H1 (cell line): ENCODE data around the gene ENTR1. TPM values are rescaled to one million over a fixed set of nuclear protein-coding genes. Genes with fewer than 3 reads are reported as not detected.

ENCODE experiments used
- CTCF ChIA-PET: fragments of 300-600 bp; sonication (Branson Sonifier 250); formaldehyde crosslinking; loops from one replicate; lab custom pipeline; 2021; ENCODE audit not compliant: partially characterized antibody; lab: Charles Lee
- POLR2A ChIA-PET: fragments of 300-600 bp; sonication (Branson Sonifier 250); formaldehyde crosslinking; loops from one replicate; lab custom pipeline; 2021; ENCODE audit warnings: inconsistent platforms; ENCODE audit not compliant: partially characterized antibody; lab: Charles Lee
- DNase-seq, 2 experiments: peaks; one replicate each; pipeline versions ENCODE4 v3.0.0 to v3.0.0-alpha.2; 2010 to 2022; ENCODE audit warnings: low spot score in 2 of 2, low read depth in 1 of 2, mixed read lengths in 1 of 2
- FAIRE-seq: peaks from 2 replicates; lab custom pipeline; 2011; peaks lifted over from hg19 to GRCh38; lab: Jason Lieb, UNC
- H2AFZ ChIP-seq: 2 replicates; pipeline ENCODE4 v1.8.1; 2012; ENCODE audit warnings: low read length, inconsistent platforms
- H2AK5ac ChIP-seq: 2 replicates; pipeline ENCODE4 v1.6.1; 2013; ENCODE audit warnings: low read depth, low read length
- H2BK120ac ChIP-seq: replicated peaks from 2 replicates; pipeline ENCODE3; 2013; ENCODE audit warnings: low read depth, low read length, inconsistent platforms
- H2BK12ac ChIP-seq: 2 replicates; pipeline ENCODE4 v1.6.1; 2013; ENCODE audit warnings: low read depth, low read length
- H2BK15ac ChIP-seq: 2 replicates; pipeline ENCODE4 v1.6.1; 2013; ENCODE audit warnings: low read length
- H2BK20ac ChIP-seq: 2 replicates; pipeline ENCODE4 v1.6.1; 2013; ENCODE audit warnings: low read length
- H2BK5ac ChIP-seq: 2 replicates; pipeline ENCODE4 v1.6.1; 2013; ENCODE audit warnings: low read depth, low read length
- H3K14ac ChIP-seq: 2 replicates; pipeline ENCODE4 v1.6.1; 2013; ENCODE audit warnings: inconsistent platforms; ENCODE audit not compliant: insufficient read length
- H3K18ac ChIP-seq: 2 replicates; pipeline ENCODE4 v1.6.1; 2013; ENCODE audit warnings: low read length; ENCODE audit errors: extremely low read depth
- H3K23ac ChIP-seq: 2 replicates; pipeline ENCODE4 v1.6.1; 2013; ENCODE audit warnings: inconsistent platforms; ENCODE audit not compliant: insufficient read length
- H3K23me2 ChIP-seq: 2 replicates; pipeline ENCODE4 v1.6.1; 2013; ENCODE audit warnings: low read depth, low read length
- H3K27ac ChIP-seq: 2 replicates; pipeline ENCODE4 v1.6.1; 2011; ENCODE audit warnings: low read depth, low read length, inconsistent platforms
- H3K27me3 ChIP-seq, 4 experiments: replicated peaks in 1 of 4; 1 replicate in 1 of 4; 2 replicates in 3 of 4; pipeline versions ENCODE4 v1.6.1 to v1.8.1; 2011 to 2013; ENCODE audit warnings: low read length in 3 of 4, mild to moderate bottlenecking in 3 of 4, inconsistent platforms in 2 of 4, mixed read lengths in 2 of 4, moderate library complexity in 1 of 4; ENCODE audit not compliant: control insufficient read depth in 3 of 4, insufficient read depth in 3 of 4; ENCODE audit errors: extremely low read depth in 1 of 4
- H3K36me3 ChIP-seq, 4 experiments: 2 replicates each; pipeline versions ENCODE4 v1.6.1 to v1.8.1; 2011 to 2013; ENCODE audit warnings: mild to moderate bottlenecking in 4 of 4, low read length in 3 of 4, moderate library complexity in 2 of 4, control low read depth in 1 of 4, inconsistent platforms in 1 of 4; ENCODE audit not compliant: insufficient read depth in 4 of 4, control insufficient read depth in 2 of 4
- H3K4ac ChIP-seq: replicated peaks from 2 replicates; pipeline ENCODE3; 2013; ENCODE audit warnings: low read length, low read depth, mixed read lengths, inconsistent platforms; ENCODE audit not compliant: insufficient read length
- H3K4me1 ChIP-seq, 4 experiments: replicated peaks in 1 of 4; 1 replicate in 1 of 4; 2 replicates in 3 of 4; pipeline versions ENCODE4 v1.6.1 to v1.8.1; 2011 to 2013; ENCODE audit warnings: low read length in 3 of 4, inconsistent platforms in 2 of 4, mixed read lengths in 1 of 4; ENCODE audit not compliant: insufficient read depth in 4 of 4, control insufficient read depth in 3 of 4
- H3K4me2 ChIP-seq, 2 experiments: 2 replicates each; pipeline versions ENCODE4 v1.6.1 to v1.8.1; 2011 to 2013; ENCODE audit warnings: low read depth in 2 of 2, low read length in 2 of 2, control low read depth in 1 of 2, inconsistent platforms in 1 of 2, mild to moderate bottlenecking in 1 of 2; ENCODE audit not compliant: insufficient read depth in 1 of 2
- H3K4me3 ChIP-seq, 4 experiments: fragments of 200-600, 300-600 bp in 1 of 4; sonication (generic), shearing (Covaris generic), sonication (Bioruptor Twin) in 1 of 4; 2 replicates each; pipeline versions ENCODE4 v1.5.1 to v1.8.1; 2011 to 2016; ENCODE audit warnings: low read length in 4 of 4, low read depth in 3 of 4, control low read depth in 2 of 4, inconsistent platforms in 2 of 4, mild to moderate bottlenecking in 2 of 4, mixed read lengths in 1 of 4, moderate library complexity in 1 of 4; ENCODE audit not compliant: insufficient read depth in 2 of 4; ENCODE audit errors: extremely low read depth in 1 of 4
- H3K56ac ChIP-seq: replicated peaks from 2 replicates; pipeline ENCODE3; 2013; ENCODE audit warnings: low read depth, mild to moderate bottlenecking, mixed read lengths, low read length, inconsistent platforms; ENCODE audit not compliant: insufficient read length
- H3K79me1 ChIP-seq: 2 replicates; pipeline ENCODE4 v1.6.1; 2013; ENCODE audit warnings: low read depth, low read length, control low read depth
- H3K79me2 ChIP-seq, 2 experiments: 2 replicates each; pipeline versions ENCODE4 v1.6.1 to v1.8.1; 2012 to 2013; ENCODE audit warnings: low read length in 2 of 2, mild to moderate bottlenecking in 2 of 2, inconsistent platforms in 1 of 2; ENCODE audit not compliant: insufficient read depth in 2 of 2, control insufficient read depth in 1 of 2
- H3K9ac ChIP-seq, 4 experiments: replicated peaks in 1 of 4; 1 replicate in 1 of 4; 2 replicates in 3 of 4; pipeline versions ENCODE4 v1.6.1 to v1.8.1; 2011 to 2013; ENCODE audit warnings: low read depth in 3 of 4, low read length in 3 of 4, control low read depth in 2 of 4, mild to moderate bottlenecking in 2 of 4, moderate library complexity in 2 of 4, inconsistent platforms in 1 of 4; ENCODE audit errors: extremely low read depth in 1 of 4
- H3K9me3 ChIP-seq, 2 experiments: 2 replicates each; pipeline versions ENCODE4 v1.6.1 to v1.8.1; 2012 to 2013; ENCODE audit warnings: mild to moderate bottlenecking in 2 of 2, moderate library complexity in 2 of 2, control low read depth in 1 of 2, inconsistent platforms in 1 of 2, low read depth in 1 of 2, low read length in 1 of 2, mixed read lengths in 1 of 2; ENCODE audit not compliant: insufficient read depth in 2 of 2
- H4K20me1 ChIP-seq, 2 experiments: replicated peaks in 1 of 2; 2 replicates each; pipeline versions ENCODE3 to v1.8.1; 2011 to 2013; ENCODE audit warnings: inconsistent platforms in 2 of 2, low read length in 2 of 2, mild to moderate bottlenecking in 1 of 2; ENCODE audit not compliant: insufficient read depth in 2 of 2, control insufficient read depth in 1 of 2
- H4K5ac ChIP-seq: 2 replicates; pipeline ENCODE4 v1.6.1; 2013; ENCODE audit warnings: low read length, low read depth, mixed read lengths, inconsistent platforms; ENCODE audit not compliant: insufficient read length
- H4K8ac ChIP-seq: 2 replicates; pipeline ENCODE4 v1.8.0; 2013; ENCODE audit warnings: mild to moderate bottlenecking, moderate library complexity, low read length, inconsistent platforms; ENCODE audit not compliant: insufficient read depth; ENCODE audit errors: extremely low read depth
- H4K91ac ChIP-seq: replicated peaks from 2 replicates; pipeline ENCODE3; 2013; ENCODE audit warnings: low read length, mixed read lengths, inconsistent platforms; ENCODE audit not compliant: insufficient read length
- E2F6 ChIP-seq: IDR thresholded peaks from 2 replicates; pipeline ENCODE4 v1.6.1; 2012; ENCODE audit warnings: inconsistent platforms
- PHF8 ChIP-seq: fragments of 200-600 bp; sonication (generic); conservative IDR thresholded peaks from 2 replicates; pipeline ENCODE4 v1.7.1; 2012; ENCODE audit warnings: low read depth, mild to moderate bottlenecking, inconsistent platforms, low read length, moderate library complexity
- WGBS, 2 experiments: shearing (Covaris generic) in 1 of 2; methylation state at CpG; one replicate each; pipeline versions ENCODE4 v1.1.6 to v1.1.7; 2013 to 2015; ENCODE audit warnings: low lambda C conversion rate in 2 of 2, mixed read lengths in 2 of 2, inconsistent platforms in 1 of 2, low coverage in 1 of 2, missing lambda C conversion rate in 1 of 2; ENCODE audit not compliant: insufficient replicate concordance in 2 of 2, insufficient coverage in 1 of 2, insufficient read length in 1 of 2; ENCODE audit errors: extremely low coverage in 1 of 2, missing lambda C conversion rate in 1 of 2; 5-methylcytosine and 5-hydroxymethylcytosine counted together
- polyA plus RNA-seq, 7 experiments: library from polyadenylated mRNA; depleted of rRNA in 3 of 7; stranded (reverse) in 5 of 7; unstranded in 2 of 7; fragments of >200 nt in 5 of 7; fragments of 200-250 nt in 2 of 7; gene quantifications; 1 replicate in 5 of 7; 2 replicates in 1 of 7; 4 replicates in 1 of 7; pipeline versions ENCODE4 v1.2.1 to v1.2.3, GENCODE V29; 2011 to 2013; ENCODE audit warnings: missing spikeins in 2 of 7, mixed read lengths in 2 of 7
- total RNA-seq: library from RNA; stranded (reverse); fragmentation: NEBNext Ultra II Directional; extraction: Animal tissue kit (Norgen Biotek cat#: 25700); gene quantifications from 2 replicates; pipeline ENCODE4 v1.2.1, GENCODE V29; 2021

The ENTR1 gene
- total and polyA plus RNA-seq, 2 of the 8 experiments (the other 6 are each of a cell fraction or from before 2014, with no cell fraction given) = 65.2 to 102 TPM

- H3K27me3 ChIP-seq = no peaks in the 10 kb centered on the region
- no peak overlapping the region for H2AK5ac ChIP-seq
- peaks cover 5 to 11% of the 10 kb centered on the region in 2 experiments for H4K20me1 ChIP-seq
- no peak overlapping the region for H2BK5ac ChIP-seq
- H3K79me1 ChIP-seq = peaks cover 7% of the 10 kb centered on the region; the same call in 1 of the 2 replicates
- no peak overlapping the region for H2BK15ac ChIP-seq
- no peak overlapping the region for H3K4me3 ChIP-seq
- H2BK12ac ChIP-seq = no peak overlapping the region
- no peak overlapping the region for H3K4ac ChIP-seq
- no peak overlapping the region for H3K18ac ChIP-seq
- H3K23ac ChIP-seq = no peak overlapping the region
- no peak overlapping the region for H3K56ac ChIP-seq
- 0 out of 2 replicates have a peak, but pooled peaks cover under 1% of the 10 kb centered on the region for H3K23me2 ChIP-seq
- H4K5ac ChIP-seq = no peak overlapping the region
- FAIRE-seq (no peak), DNase-seq (no peak)
- H2BK120ac ChIP-seq = no peak overlapping the region
- TF ChIP-seq E2F6 = no peak
- no peak for TF ChIP-seq PHF8
- H3K27ac ChIP-seq = no peak overlapping the region
- H3K79me2 ChIP-seq = peaks cover 0 to 13% of the 10 kb centered on the region in 2 experiments; a peak in 2 of 4 replicates
- H2AFZ ChIP-seq = no peak overlapping the region
- ChIA-PET CTCF (interaction anchor here (0.9 to 1.2 kb wide), 3 partner anchors 10 to 71 kb away, joined by 3 read pairs; no protein-coding TSS in a partner anchor), POLR2A (interaction anchor here (0.8 to 14.6 kb wide), 12 partner anchors 4 to 82 kb away, joined by 3 to 139 read pairs (median 6); partner anchors contain the start of genes ENTR1, PMPCA and SNAPC4)
- no peak overlapping the region for H4K8ac ChIP-seq
- peaks cover 0 to 1% (median under 1%) of the 10 kb centered on the region in 4 experiments; a peak in 5 of 7 replicates for H3K4me1 ChIP-seq
- no peak overlapping the region for H2BK20ac ChIP-seq
- H3K9ac ChIP-seq = no peak overlapping the region
- no peaks in the 10 kb centered on the region for H3K9me3 ChIP-seq
- 95% methylated on average over 17 of the region's 17 CpGs; no CpG with 5 or more reads in 1 of the 2 experiments for WGBS, 2 experiments
- H3K36me3 ChIP-seq = peaks cover 40 to 81% (median 68%) of the 10 kb centered on the region in 4 experiments
- H3K4me2 ChIP-seq = no peak overlapping the region
- H4K91ac ChIP-seq = no peak overlapping the region
- H3K14ac ChIP-seq = no peak overlapping the region
Measured at GRCh38 chr9:136393531-136393930, 16.9 kb downstream of the ENTR1 start.
